Esophagus mucosa (tissue), 1 donor: ENCODE measurements around the gene KRT222. TPM values are rescaled to one million over a fixed set of nuclear protein-coding genes. Genes with fewer than 3 reads are reported as not detected.

Experiments used
- ATAC-seq: fragments of 200-7000 bp; cut with Tn5 transposase; one replicate; pipeline ENCODE4 v1.9.1; 2020
- total RNA-seq: library from RNA; stranded (reverse); gene quantifications from one replicate; pipeline ENCODE4 v1.2.4, GENCODE V29; 2023
- donor health status: DM: yes; HTN: yes; CAD: no.

Gene KRT222
- total RNA-seq, 1 donor from 2014 or later: 0.20 TPM

DNA sequence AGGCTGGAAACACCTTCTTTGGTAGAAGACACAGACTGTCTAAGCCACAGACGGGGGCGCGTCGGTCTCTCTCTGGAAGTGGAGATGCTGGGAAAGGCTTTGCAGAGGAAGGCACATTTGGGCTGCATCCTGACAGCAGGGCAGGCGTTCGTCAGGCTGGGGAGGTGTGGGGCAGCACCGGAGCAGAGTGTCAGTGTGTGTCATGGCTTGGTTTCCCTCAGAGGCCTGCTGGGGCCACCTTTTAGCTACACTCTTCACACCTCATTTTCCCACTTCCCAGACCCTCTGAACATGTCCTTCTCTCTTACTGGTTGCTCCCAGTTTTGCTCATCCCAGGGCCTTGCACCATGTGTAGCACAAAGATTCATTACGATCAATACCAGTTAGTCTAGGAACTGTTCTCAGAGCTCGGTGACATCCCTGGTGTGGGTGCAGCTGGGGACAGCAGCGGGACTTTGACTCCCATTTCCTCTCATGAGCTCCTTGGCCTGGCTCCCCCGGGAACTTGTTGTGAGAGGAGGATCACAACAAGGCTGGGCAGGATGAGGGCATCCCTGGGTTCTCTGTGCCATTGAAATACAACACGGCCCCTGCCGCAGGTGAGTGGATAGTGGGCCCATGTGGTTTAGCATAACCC, 50.4 kb downstream of the KRT222 start:
- no peak for ATAC-seq

DNA sequence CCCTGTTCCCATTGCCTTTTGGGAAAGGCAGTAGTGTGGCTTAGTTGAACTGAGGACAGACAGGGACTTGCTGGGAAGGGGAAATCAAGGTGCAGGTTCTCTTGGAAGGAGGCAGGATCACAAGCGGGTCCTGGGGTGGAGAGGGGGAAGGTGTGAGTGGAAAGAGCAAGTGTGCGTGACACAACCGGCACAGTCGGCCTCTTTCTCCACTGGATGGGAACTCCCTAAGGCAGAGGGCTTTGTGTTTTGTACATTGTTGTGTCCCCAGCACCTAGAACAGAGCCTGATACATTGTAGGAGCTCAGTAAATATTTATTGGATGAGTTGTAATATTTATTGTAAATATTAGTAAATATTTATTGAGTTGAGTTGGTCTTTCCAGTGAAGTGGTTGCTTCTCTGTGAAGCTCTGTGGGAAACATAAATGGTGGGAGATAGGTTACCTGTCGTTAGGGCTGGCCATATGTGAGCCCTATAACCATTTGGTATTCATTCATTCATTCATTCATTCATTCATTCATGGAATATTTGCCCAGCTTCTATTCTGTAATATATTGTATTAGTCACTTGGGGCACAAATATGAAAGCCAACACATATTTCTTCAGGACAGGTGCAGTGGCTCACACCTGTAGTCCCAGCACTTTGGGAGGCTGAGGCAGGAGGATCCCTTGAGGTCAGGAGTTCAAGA, 51.4 kb downstream of the KRT222 start:
- ATAC-seq: no peak

GRCh38 chr17:40612599-40613244, 52.3 kb downstream of the KRT222 start:
- peak; percentile 38 for ATAC-seq

DNA sequence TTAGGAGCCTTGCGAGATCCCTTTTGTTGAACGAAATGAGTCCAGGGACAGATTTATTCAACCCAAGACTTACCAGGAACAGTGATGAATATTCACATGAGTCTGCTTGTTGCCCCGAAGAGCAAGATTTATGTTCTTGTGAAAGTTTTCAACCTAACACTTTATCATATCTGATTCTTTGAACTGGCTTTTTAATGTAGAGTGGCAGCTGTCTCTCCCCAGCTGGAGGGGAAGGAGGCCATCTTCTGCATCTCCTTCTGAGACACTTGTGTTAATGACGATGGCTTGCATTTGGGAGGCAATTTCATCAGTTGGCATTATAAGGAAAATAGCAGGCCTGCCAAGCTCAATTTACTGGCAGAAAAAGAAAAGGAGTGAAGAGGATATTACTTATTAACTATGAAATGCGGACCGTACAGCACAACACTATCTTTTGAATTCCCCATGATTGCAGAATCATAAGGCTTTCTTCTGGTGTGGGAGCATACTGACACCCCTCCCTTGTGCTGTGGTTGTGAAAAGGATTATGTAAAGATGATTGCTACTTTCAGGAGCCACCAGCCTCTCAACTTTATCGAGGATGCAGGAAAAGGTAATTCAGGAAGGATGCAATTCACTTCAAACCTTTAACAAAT, 53.0 kb downstream of the KRT222 start:
- no peak for ATAC-seq

GRCh38 chr17:40610359-40610758, 54.6 kb downstream of the KRT222 start:
- no peak for ATAC-seq

DNA sequence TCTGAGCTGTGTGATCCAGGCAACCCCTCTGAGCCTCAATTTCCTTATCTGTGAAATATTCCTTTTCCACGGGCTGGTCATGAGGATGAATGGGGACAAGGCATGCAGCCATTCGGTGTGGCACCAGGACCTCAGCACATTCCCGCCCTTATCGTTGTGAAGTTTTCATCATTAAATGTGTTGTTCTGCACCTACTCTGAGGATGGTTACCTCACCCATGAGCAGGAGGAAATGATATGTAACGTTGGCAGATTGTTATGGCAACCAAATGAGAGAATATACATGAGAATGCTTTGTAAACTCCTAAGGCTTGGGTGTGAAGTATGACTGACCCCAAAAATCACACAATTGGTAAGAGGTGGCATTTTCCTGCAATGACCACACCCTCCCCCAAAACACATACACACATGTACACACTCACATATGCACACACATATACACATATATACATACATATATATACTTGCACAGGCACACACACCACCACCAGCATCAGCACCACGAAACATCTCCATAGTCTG, 56.9 kb downstream of the KRT222 start:
- no peak for ATAC-seq

GRCh38 chr17:40607641-40608040, 57.3 kb downstream of the KRT222 start:
- no peak for ATAC-seq

GRCh38 chr17:40606548-40607353, 58.2 kb downstream of the KRT222 start:
- ATAC-seq: no peak

- ATAC-seq: peak; percentile 52
Observed at GRCh38 chr17:40605306-40605705, 59.7 kb downstream of the KRT222 start.

Other genes starting within 250 kb of the KRT222 start
- 56.1 TPM for gene TOP2A, start 247.3 kb downstream of the KRT222 start, total RNA-seq
- gene IGFBP4, start 221.7 kb downstream of the KRT222 start, total RNA-seq: 72.1 TPM
- 52.1 TPM for gene TNS4, start 163.6 kb downstream of the KRT222 start, total RNA-seq
- gene CCR7, start 99.7 kb downstream of the KRT222 start, total RNA-seq: 0.48 TPM
- gene SMARCE1, start 17.4 kb downstream of the KRT222 start, total RNA-seq: 51.7 TPM
- gene KRT24, start 38.6 kb upstream of the KRT222 start, total RNA-seq: 10.0 TPM
- not detected for gene KRT25, start 90.2 kb upstream of the KRT222 start, total RNA-seq
- gene KRT26, start 107.0 kb upstream of the KRT222 start, total RNA-seq: not detected
- gene KRT27, start 117.4 kb upstream of the KRT222 start, total RNA-seq: not detected
- gene KRT28, start 134.8 kb upstream of the KRT222 start, total RNA-seq: not detected
- 50.3 TPM for gene KRT10, start 157.4 kb upstream of the KRT222 start, total RNA-seq
- not detected for gene KRT12, start 202.0 kb upstream of the KRT222 start, total RNA-seq
- gene KRT20, start 220.1 kb upstream of the KRT222 start, total RNA-seq: 0.20 TPM